NCI-H2107 treated with DMSO at 0.1 percent for 48 hours (cell line): ENCODE measurements around the gene KISS1R.
A peak's percentile ranks its signal among the peaks of the same experiment; 100 is the strongest.
"Not testable (repeated sequence)": the region's sequence is repeated elsewhere in the genome, so short reads cannot be mapped to it uniquely, and the experiment has no call there.

ENCODE experiments used
- DNase-seq: peaks from one replicate; lab custom pipeline; 2025; ENCODE audit not compliant: unreplicated experiment; lab: John Stamatoyannopoulos, UW

The KISS1R gene

GRCh38 chr19:917323-918151 is at the start of gene KISS1R:
TSS of gene KISS1R (plus strand) at chr19:917333. CDS start at chr19:917503, 170 bp downstream.
- no peak for DNase-seq

- DNase-seq, result no peak
Measured at GRCh38 chr19:867855-868457, 49.2 kb upstream of the KISS1R start.

DNA sequence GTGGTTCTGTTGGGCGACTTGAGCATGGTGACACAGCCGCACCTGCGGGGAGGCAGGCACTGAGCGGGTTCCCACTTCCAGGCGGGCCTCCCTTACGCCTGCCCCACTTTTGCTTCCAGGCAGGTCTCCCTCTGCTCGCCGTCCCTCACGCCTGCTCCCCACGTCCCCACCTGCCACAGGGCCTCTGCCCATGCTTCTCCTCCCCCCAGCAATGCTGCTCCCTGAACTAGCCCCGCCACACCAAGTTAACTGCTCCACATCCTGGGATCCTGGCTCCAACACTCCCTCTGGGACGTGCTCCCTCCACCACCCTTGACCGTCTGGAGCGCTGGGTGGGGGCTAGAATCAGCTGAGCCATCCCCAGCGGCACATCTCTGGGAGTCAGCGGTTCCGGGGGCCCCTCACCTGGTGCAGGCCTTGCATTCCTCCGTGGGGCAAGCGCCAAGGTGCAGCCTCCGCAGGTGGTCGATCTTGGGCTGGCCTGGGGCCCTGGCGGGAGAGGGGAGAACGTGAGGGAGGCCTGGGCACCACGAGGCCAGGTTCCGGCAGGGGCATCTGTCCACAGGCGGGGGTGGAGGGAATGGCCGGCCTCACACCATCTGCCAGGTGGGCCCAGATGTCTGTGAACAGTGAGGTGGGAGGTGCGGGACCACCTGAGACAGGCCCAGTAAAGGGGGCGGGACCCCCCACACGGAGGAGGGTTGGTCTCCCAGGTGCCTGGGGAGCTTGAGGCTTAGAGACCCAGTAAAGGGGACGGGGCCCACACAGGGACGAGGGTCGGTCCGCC is 48.5 kb upstream of the KISS1R start:
- DNase-seq, result no peak

- DNase-seq, result no peak
Measured at GRCh38 chr19:869245-870177, 47.6 kb upstream of the KISS1R start.

DNA sequence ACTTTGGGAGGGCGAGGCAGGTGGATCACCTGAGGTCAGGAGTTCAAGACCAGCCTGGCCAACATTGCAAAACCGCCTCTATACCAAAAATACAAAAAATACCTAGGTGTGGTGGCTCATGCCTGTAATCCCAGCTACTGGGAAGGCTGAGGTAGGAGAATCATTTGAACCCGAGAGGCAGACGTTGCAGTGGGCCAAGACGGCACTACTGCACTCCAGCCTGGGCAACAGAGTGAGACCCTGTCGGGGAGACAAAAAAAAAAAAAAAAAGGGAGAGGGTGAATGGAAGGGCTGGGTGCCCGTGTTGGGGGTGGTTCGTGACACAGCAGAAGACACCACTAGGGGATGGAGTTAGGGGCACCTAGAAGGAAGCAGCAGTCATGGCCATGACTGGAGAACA is 46.8 kb upstream of the KISS1R start:
- no peak for DNase-seq

DNA sequence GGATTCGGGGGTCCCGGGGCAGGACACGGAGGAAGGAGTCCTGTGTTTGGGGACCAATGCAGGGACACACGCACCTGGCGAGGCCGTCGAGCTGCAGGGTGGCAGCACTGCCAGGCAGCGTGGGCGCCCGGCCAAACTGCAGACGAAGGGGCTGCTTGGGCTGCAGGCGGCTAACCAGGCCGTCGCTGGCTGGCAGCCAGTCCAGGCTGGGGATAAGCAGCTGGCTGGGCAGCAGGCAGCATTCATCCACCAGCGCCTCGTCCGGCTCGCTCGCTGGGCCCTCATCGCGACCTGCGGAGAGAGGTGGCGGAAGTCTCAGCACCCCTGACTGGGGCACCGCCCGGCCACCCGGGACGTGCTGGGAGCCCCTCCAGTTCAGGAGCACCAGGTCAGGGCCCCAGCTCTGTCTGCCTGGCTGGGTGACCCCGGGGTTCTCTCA is 46.2 kb upstream of the KISS1R start:
- no peak for DNase-seq

DNA sequence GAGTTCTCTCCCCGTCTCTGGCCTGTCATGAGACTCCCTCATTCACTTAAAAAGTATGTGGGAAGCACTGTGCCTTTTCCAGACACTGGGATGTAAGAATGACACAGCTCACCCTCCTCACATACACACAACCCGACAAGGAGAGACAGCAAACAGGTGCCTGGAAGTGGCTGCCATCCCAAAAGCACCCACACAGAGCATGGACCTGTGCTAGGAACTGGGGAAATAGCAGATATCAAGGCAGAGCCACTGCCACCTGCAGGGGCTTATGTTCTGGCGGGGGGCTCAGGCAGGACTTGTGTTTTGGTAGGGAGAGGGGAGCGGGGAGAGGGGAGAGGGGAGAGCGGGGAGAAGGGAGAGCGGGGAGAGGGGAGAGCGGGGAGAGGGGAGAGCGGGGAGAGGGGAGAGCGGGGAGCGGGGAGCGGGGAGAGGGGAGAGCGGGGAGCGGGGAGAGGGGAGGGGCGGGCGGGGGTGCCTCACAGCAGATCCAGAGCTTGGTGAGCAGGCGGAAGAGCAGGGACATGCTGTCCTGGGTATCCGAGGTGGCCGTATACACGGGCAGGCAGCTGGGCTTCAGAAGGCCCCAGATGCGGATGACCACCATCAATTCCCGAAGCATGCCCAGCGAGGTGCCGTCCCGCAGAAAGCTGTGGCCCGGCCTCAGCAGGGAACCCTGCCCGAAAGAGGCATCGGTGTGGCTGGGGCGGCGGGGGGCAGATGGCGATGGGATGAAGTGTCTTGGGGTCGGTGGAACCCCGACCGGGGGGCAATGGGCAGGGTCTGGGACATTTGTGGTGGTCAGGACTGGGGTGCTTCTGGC is 45.5 kb upstream of the KISS1R start:
- DNase-seq, result no peak

- no peak for DNase-seq
Measured at GRCh38 chr19:872266-872951, 44.7 kb upstream of the KISS1R start.

DNA sequence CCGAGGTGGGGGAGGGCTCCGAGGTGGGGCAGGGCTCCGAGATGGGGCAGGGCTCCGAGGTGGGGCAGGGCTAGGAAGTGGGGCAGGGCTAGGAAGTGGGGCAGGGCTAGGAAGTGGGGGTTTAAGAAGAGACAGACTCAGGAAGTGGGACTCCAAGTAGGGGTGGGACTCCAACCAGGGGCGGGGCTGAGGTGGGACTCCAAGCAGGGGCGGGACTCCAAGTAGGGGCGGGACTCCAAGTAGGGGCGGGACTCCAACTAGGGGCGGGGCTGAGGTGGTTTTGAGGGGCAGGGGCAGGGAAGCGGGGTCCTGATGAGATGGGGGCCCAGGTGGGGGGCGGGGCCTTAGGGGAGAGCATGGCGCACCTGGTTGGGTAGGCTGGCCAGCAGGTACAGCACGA is 44.0 kb upstream of the KISS1R start:
- DNase-seq, result no peak

DNA sequence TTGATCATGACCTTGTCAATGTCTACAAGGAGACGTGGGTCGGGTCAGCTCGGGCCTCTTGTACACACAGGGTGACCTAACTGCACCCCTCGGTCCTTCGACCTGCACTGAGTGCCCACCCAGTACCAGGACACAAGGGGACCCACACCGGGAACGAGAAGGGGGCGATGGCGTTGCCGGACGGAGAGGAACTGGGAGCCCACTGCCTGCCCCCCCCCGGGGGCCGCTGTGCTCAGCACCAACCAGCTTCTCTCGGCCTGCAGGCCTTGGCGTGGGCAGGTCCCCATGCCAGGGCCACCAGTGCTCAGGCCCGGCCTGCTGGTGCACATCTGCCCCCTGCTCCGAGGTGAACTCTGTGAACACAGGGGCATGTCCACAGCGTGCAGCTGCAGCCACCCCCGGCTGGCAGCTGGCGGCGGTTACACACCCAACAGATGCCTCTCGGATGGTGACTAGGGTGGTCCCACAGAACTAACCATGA is 43.5 kb upstream of the KISS1R start:
- no peak for DNase-seq

DNA sequence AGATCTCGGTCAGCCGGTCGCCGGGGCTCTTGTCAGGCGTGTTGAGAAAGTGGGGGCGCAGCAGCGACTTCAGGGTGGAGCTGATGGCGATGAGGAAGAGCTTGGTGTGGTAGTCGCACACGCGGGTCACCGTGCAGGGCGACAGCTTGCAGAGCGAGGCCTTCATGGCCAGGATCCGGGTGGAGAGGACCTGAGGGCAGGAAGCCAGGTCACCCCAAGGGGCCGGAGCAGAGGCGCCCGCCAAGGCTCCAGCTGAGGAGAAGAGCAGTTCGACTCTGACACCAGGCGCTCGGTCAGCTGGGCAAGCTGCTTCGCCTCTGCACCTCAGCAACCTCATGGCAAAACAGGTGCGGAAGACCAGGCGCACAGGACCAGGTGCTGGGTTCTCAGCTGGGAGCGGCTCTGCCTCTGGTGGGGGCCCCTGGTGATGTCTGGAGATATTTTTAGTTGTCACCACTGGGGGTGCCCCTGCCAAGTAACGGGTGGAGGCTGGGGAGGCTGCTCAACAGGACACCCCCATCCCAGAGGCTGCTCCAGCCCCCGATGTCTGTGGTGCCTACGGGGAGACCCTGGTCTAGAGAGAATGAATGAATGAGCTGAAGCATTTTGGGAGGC is 41.8 kb upstream of the KISS1R start:
- no peak for DNase-seq

DNA sequence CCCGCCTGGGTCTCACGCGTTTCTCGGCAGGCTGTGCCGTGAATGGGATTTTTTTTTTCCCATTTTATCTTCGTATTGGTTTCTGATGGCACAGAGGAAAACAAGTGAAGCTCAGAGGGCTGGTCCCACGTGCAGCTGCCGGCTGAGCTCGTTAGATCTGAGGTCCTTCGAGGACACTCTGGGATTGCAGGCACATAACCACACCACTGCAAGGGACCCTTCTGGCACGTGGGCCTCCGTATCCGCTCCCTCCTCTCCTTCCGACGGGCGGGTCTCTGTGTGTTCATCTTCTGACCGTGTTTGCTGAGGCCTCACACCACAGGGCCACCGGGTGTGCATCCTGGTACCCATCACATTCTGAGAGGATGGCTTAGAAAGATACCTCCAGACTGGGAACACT is 41.0 kb upstream of the KISS1R start:
- DNase-seq, result no peak

DNA sequence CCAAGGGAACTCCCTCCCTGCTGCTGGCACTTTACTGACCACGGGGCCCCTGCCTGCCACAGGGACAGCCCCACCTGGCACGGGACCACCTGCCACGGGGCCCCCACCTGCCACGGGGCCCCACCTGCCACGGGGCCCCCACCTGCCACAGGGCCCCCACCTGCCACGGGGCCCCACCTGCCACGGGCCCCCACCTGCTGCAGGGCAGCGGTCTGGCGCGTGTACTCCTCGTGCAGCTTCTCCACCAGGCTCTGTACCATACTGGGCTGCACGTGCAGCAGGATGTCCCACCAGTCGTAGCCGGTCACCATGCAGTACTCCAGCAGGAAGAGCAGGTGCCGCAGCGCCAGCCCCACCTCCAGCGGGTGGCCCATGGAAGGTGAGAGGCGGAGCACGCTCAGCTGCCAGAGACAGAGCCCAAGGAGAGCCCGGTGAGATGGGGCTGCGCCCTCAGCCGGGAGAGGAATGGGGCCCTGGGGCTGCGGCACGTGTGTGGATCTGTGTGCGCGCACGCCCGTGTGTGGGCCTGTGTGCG is 40.3 kb upstream of the KISS1R start:
- peak; percentile 57 for DNase-seq

- DNase-seq, result not testable (repeated sequence)
Measured at GRCh38 chr19:877992-878660, 39.0 kb upstream of the KISS1R start.

DNA sequence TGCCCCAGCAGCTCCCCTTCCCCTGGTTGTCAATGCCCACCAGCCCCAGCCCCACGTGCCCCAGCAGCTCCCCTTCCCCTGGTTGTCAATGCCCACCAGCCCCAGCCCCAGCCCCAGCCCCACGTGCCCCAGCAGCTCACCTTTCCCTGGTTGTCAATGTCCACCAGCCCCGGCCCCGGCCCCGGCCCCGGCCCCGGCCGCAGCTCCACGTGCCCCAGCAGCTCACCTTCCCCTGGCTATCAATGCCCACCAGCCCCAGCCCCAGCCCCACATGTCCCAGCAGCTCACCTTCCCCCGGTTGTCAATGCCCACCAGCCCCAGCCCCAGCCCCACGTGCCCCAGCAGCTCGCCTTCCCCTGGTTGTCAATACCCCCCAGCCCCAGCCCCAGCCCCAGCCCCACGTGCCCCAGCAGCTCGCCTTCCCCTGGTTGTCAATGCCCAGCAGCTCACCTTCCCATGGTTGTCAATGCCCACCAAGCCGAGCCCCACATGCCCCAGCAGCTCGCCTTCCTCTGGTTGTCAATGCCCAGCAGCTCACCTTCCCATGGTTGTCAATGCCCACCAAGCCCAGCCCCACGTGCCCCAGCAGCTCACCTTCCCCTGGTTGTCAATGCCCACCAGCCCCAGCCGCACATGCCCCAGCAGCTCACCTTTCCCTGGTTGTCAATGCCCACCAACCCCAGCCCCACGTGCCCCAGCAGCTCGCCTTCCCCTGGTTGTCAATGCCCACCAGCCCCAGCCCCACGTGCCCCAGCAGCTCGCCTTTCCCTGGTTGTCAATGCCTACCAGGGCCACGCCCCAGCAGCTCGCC is 38.2 kb upstream of the KISS1R start:
- DNase-seq, result not testable (repeated sequence)

DNA sequence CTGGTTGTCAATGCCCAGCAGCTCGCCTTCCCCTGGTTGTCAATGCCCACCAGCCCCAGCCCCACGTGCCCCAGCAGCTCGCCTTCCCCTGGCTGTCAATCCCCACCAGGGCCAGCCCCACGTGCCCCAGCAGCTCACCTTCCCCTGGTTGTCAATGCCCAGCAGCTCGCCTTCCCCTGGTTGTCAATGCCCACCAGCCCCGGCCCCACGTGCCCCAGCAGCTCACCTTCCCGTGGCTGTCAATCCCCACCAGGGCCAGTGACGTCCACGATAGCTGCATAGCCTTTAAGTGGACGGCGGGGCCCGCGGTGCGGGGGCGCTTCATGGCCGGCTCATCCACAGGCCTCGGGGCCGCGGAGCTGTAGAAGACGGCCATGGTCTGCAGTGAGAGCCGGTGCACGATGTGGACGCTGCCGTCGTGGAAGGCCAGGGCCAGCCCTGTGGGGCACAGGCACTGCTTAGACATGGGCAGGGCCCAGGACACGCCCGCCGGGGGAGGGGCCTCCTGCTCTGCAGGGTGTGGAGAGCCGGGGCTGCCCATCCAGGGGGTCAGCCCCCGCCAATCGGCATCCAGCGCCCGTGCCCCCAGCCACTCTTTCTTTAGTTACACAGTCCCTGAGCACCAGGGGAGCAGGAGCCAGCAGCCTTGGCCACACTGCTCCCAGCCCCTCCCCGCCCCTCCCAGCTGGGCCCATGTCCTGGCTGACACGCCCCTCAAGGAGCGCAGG is 37.3 kb upstream of the KISS1R start:
- DNase-seq, result no peak
